ENCODE measurements around the gene BCAS1.

BCAS1 gene

DNA sequence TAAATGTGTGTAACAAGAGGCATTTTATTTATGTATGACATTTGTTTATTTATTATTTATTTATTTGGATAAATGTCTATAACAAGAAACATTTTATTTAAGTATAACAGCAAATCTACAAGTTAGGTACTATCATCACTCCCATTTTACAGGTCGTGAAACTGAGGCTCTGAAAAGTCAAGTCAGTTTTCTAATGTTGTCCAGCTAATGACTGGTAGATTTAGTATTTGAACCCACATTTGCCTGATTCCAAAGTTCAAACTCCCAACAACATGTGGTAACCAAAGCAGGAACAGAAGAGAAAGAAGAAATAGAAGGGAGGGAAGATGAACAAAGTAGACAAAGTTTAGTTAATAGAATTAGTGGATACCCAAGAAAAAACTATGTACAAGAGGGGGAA lies 32.9 kb downstream of the BCAS1 start:
- Histone ChIP-seq H3K27ac (replicated peaks) (no peak overlapping the region), H3K27me3 (ENCODE audit: insufficient read depth, poor library complexity, severe bottlenecking) (peaks cover 6% of the 10 kb centered on the region), H3K4me3 (replicated peaks; ENCODE audit: insufficient read depth, low read length) (no peak overlapping the region)
- TF ChIP-seq POLR2AphosphoS5 (IDR thresholded peaks at IDR 0.05; ENCODE audit: low read depth) (no peak), SPI1 (IDR thresholded peaks at IDR 0.05; ENCODE audit: borderline replicate concordance, low read depth) (no peak), GABPA (IDR thresholded peaks at IDR 0.05; ENCODE audit: low read depth) (no peak)
- TF ChIP-seq, protein P1, sequence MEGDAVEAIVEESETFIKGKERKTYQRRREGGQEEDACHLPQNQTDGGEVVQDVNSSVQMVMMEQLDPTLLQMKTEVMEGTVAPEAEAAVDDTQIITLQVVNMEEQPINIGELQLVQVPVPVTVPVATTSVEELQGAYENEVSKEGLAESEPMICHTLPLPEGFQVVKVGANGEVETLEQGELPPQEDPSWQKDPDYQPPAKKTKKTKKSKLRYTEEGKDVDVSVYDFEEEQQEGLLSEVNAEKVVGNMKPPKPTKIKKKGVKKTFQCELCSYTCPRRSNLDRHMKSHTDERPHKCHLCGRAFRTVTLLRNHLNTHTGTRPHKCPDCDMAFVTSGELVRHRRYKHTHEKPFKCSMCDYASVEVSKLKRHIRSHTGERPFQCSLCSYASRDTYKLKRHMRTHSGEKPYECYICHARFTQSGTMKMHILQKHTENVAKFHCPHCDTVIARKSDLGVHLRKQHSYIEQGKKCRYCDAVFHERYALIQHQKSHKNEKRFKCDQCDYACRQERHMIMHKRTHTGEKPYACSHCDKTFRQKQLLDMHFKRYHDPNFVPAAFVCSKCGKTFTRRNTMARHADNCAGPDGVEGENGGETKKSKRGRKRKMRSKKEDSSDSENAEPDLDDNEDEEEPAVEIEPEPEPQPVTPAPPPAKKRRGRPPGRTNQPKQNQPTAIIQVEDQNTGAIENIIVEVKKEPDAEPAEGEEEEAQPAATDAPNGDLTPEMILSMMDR (IDR thresholded peaks at IDR 0.05; ENCODE audit: insufficient read depth, low read length), result no peak
- TF ChIP-seq, protein P2, sequence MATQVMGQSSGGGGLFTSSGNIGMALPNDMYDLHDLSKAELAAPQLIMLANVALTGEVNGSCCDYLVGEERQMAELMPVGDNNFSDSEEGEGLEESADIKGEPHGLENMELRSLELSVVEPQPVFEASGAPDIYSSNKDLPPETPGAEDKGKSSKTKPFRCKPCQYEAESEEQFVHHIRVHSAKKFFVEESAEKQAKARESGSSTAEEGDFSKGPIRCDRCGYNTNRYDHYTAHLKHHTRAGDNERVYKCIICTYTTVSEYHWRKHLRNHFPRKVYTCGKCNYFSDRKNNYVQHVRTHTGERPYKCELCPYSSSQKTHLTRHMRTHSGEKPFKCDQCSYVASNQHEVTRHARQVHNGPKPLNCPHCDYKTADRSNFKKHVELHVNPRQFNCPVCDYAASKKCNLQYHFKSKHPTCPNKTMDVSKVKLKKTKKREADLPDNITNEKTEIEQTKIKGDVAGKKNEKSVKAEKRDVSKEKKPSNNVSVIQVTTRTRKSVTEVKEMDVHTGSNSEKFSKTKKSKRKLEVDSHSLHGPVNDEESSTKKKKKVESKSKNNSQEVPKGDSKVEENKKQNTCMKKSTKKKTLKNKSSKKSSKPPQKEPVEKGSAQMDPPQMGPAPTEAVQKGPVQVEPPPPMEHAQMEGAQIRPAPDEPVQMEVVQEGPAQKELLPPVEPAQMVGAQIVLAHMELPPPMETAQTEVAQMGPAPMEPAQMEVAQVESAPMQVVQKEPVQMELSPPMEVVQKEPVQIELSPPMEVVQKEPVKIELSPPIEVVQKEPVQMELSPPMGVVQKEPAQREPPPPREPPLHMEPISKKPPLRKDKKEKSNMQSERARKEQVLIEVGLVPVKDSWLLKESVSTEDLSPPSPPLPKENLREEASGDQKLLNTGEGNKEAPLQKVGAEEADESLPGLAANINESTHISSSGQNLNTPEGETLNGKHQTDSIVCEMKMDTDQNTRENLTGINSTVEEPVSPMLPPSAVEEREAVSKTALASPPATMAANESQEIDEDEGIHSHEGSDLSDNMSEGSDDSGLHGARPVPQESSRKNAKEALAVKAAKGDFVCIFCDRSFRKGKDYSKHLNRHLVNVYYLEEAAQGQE (IDR thresholded peaks at IDR 0.05; ENCODE audit: insufficient replicate concordance, low read depth), result no peak
- no peak for DNase-seq (ENCODE audit: low read depth in 1 of 2, low spot score in 1 of 2)

DNA sequence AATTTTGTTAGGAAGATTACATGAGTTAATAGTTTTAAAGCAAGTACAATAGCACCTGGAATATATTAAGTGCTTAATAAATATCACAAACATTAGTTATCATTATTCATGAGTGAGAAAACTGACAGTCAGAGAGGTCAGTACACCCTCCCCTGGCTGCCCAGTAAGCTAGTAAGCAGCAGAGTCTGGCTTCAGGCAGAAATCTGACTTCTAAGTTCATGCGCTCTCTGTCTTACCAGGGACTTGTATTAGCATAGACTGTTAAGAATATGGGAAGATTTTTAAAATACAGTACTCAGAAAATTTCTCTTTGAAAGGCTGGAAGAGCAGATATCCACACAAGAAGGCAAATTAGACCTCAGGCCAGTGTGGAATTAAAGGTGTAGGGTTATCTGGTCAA lies 40.8 kb downstream of the BCAS1 start:
- TF ChIP-seq POLR2AphosphoS5 (IDR thresholded peaks at IDR 0.05; ENCODE audit: low read depth) (no peak), GABPA (IDR thresholded peaks at IDR 0.05; ENCODE audit: low read depth) (no peak), SPI1 (IDR thresholded peaks at IDR 0.05; ENCODE audit: borderline replicate concordance, low read depth) (no peak)
- TF ChIP-seq, protein P1 (IDR thresholded peaks at IDR 0.05; ENCODE audit: insufficient read depth, low read length), result no peak
- TF ChIP-seq, protein P2 (IDR thresholded peaks at IDR 0.05; ENCODE audit: insufficient replicate concordance, low read depth), result no peak
- Histone ChIP-seq H3K27ac (replicated peaks) (no peak overlapping the region), H3K27me3 (ENCODE audit: insufficient read depth, poor library complexity, severe bottlenecking) (peaks cover 9% of the 10 kb centered on the region), H3K4me3 (replicated peaks; ENCODE audit: insufficient read depth, low read length) (no peak overlapping the region)
- no peak for DNase-seq (ENCODE audit: low read depth in 1 of 2, low spot score in 1 of 2)

DNA sequence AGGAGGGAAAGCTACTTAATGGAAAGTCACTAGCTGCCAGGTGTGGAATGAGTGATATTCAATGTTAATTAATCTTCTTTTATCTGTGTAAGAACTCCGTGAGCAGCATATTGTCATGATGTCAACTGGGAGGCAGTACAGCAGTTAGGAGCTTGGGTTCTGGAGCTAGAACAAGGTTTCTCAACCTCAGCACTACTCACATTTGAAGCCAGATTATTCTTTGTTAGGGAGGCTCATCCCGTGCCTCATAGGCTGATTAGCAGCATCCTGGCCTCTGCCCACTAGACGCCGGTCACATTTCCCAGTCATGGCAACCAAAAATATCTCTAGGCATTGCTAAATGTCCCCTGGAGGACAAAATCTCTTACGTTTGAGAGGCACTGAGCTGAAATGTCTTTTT lies 41.2 kb downstream of the BCAS1 start:
- H3K27me3 ChIP-seq (ENCODE audit: insufficient read depth, poor library complexity, severe bottlenecking), result peaks cover 9% of the 10 kb centered on the region
- DNase-seq (ENCODE audit: low read depth in 1 of 2, low spot score in 1 of 2), result no peak
- H3K27ac ChIP-seq (replicated peaks), result no peak overlapping the region
- H3K4me3 ChIP-seq (replicated peaks; ENCODE audit: insufficient read depth, low read length), result no peak overlapping the region
- TF ChIP-seq, protein P1 (IDR thresholded peaks at IDR 0.05; ENCODE audit: insufficient read depth, low read length), result no peak
- TF ChIP-seq GABPA (IDR thresholded peaks at IDR 0.05; ENCODE audit: low read depth), result no peak
- TF ChIP-seq, protein P2 (IDR thresholded peaks at IDR 0.05; ENCODE audit: insufficient replicate concordance, low read depth), result no peak
- no peak for TF ChIP-seq POLR2AphosphoS5 (IDR thresholded peaks at IDR 0.05; ENCODE audit: low read depth)
- no peak for TF ChIP-seq SPI1 (IDR thresholded peaks at IDR 0.05; ENCODE audit: borderline replicate concordance, low read depth)
